GM23338 (cell line): ENCODE data around the gene PIM3.

Experiments
- CREB1 ChIP-seq: fragments of 250-450 bp; sonication (Bioruptor Pico); IDR thresholded peaks from 2 replicates; pipeline ENCODE4 v1.5.0; 2020; ENCODE audit warnings: low read depth, mild to moderate bottlenecking, moderate library complexity
- EZH2 ChIP-seq: fragments of 200-600 bp; sonication (generic); IDR thresholded peaks from one replicate; pipeline ENCODE4 v1.8.0; 2017; ENCODE audit warnings: antibody characterized with exemption, mild to moderate bottlenecking, low read depth; ENCODE audit not compliant: unreplicated experiment
- EZH2phosphoT487 ChIP-seq: fragments of 200-600 bp; sonication (generic); IDR thresholded peaks from one replicate; pipeline ENCODE4 v1.8.1; 2018; ENCODE audit warnings: antibody characterized with exemption; ENCODE audit not compliant: unreplicated experiment
- JUNB ChIP-seq: IDR thresholded peaks from one replicate; pipeline ENCODE4 v1.6.1; 2016; ENCODE audit warnings: antibody characterized with exemption; ENCODE audit not compliant: unreplicated experiment
- NANOG ChIP-seq: IDR thresholded peaks from 2 replicates; pipeline ENCODE4 v1.6.1; 2016; ENCODE audit warnings: antibody characterized with exemption, borderline replicate concordance
- POLR2AphosphoS5 ChIP-seq: IDR thresholded peaks from 2 replicates; pipeline ENCODE4 v1.6.1; 2016; ENCODE audit warnings: antibody characterized with exemption, low read depth
- ZNF114 ChIP-seq: fragments of 250-450 bp; sonication (Bioruptor Pico); IDR thresholded peaks from 2 replicates; pipeline ENCODE4 v1.5.0; 2020; ENCODE audit warnings: mild to moderate bottlenecking, moderate library complexity
- ZNF331 ChIP-seq: fragments of 250-450 bp; sonication (Bioruptor Pico); IDR thresholded peaks from 2 replicates; pipeline ENCODE4 v1.5.0; 2020; ENCODE audit warnings: low read depth, mild to moderate bottlenecking, moderate library complexity
- TF ChIP-seq, protein P1 (sequence below), 2 experiments: fragments of 200-600 bp in 1 of 2; sonication (generic) in 1 of 2; conservative IDR thresholded peaks; 2 replicates each; pipeline versions ENCODE4 v1.5.1 to v1.6.1; 2016 to 2017; ENCODE audit warnings: antibody characterized with exemption in 2 of 2, low read depth in 2 of 2, mild to moderate bottlenecking in 2 of 2, moderate library complexity in 1 of 2
- TF ChIP-seq, protein P2 (sequence below): IDR thresholded peaks from one replicate; pipeline ENCODE4 v1.6.1; 2018; ENCODE audit warnings: antibody characterized with exemption; ENCODE audit not compliant: unreplicated experiment
- TF ChIP-seq, protein P3 (sequence below): IDR thresholded peaks from 2 replicates; pipeline ENCODE4 v1.6.1; 2016; ENCODE audit warnings: antibody characterized with exemption
- TF ChIP-seq, protein P4 (sequence below): fragments of 250-450 bp; sonication (Bioruptor Pico); IDR thresholded peaks from 2 replicates; pipeline ENCODE4 v1.5.0; 2020; ENCODE audit warnings: mild to moderate bottlenecking, moderate library complexity

DNA sequence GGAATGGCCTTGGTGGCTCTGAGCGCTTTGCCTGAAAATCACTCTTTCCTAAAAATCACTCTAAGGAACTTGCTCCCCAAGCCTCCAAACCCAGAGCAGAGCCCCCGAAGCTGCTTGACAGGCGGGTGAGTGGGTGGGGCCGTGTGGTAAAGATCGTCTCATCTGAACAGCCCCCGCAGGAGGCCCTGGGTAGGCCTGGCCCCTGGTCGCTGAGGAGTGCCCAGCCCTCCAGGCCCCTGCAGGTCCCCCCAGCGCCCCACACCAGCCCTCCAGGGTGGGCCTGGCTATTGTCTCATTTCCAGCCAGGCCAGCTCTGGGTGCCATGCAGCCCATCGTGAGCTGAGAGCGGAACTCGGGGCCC lies 17.2 kb upstream of the PIM3 start:
- TF ChIP-seq EZH2 (no peak), POLR2AphosphoS5 (no peak), EZH2phosphoT487 (no peak), CREB1 (CRISPR knock-in tag) (no peak), ZNF331 (no peak), ZNF114 (CRISPR knock-in tag) (no peak), JUNB (no peak), NANOG (no peak)
- TF ChIP-seq, protein P1, sequence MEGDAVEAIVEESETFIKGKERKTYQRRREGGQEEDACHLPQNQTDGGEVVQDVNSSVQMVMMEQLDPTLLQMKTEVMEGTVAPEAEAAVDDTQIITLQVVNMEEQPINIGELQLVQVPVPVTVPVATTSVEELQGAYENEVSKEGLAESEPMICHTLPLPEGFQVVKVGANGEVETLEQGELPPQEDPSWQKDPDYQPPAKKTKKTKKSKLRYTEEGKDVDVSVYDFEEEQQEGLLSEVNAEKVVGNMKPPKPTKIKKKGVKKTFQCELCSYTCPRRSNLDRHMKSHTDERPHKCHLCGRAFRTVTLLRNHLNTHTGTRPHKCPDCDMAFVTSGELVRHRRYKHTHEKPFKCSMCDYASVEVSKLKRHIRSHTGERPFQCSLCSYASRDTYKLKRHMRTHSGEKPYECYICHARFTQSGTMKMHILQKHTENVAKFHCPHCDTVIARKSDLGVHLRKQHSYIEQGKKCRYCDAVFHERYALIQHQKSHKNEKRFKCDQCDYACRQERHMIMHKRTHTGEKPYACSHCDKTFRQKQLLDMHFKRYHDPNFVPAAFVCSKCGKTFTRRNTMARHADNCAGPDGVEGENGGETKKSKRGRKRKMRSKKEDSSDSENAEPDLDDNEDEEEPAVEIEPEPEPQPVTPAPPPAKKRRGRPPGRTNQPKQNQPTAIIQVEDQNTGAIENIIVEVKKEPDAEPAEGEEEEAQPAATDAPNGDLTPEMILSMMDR (conservative IDR thresholded peaks at IDR 0.05; ENCODE audit: low read depth in 2 of 2), result no peak
- TF ChIP-seq, protein P2, sequence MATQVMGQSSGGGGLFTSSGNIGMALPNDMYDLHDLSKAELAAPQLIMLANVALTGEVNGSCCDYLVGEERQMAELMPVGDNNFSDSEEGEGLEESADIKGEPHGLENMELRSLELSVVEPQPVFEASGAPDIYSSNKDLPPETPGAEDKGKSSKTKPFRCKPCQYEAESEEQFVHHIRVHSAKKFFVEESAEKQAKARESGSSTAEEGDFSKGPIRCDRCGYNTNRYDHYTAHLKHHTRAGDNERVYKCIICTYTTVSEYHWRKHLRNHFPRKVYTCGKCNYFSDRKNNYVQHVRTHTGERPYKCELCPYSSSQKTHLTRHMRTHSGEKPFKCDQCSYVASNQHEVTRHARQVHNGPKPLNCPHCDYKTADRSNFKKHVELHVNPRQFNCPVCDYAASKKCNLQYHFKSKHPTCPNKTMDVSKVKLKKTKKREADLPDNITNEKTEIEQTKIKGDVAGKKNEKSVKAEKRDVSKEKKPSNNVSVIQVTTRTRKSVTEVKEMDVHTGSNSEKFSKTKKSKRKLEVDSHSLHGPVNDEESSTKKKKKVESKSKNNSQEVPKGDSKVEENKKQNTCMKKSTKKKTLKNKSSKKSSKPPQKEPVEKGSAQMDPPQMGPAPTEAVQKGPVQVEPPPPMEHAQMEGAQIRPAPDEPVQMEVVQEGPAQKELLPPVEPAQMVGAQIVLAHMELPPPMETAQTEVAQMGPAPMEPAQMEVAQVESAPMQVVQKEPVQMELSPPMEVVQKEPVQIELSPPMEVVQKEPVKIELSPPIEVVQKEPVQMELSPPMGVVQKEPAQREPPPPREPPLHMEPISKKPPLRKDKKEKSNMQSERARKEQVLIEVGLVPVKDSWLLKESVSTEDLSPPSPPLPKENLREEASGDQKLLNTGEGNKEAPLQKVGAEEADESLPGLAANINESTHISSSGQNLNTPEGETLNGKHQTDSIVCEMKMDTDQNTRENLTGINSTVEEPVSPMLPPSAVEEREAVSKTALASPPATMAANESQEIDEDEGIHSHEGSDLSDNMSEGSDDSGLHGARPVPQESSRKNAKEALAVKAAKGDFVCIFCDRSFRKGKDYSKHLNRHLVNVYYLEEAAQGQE, result no peak
- TF ChIP-seq, protein P3, sequence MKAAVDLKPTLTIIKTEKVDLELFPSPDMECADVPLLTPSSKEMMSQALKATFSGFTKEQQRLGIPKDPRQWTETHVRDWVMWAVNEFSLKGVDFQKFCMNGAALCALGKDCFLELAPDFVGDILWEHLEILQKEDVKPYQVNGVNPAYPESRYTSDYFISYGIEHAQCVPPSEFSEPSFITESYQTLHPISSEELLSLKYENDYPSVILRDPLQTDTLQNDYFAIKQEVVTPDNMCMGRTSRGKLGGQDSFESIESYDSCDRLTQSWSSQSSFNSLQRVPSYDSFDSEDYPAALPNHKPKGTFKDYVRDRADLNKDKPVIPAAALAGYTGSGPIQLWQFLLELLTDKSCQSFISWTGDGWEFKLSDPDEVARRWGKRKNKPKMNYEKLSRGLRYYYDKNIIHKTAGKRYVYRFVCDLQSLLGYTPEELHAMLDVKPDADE, result no peak
- TF ChIP-seq, protein P4, sequence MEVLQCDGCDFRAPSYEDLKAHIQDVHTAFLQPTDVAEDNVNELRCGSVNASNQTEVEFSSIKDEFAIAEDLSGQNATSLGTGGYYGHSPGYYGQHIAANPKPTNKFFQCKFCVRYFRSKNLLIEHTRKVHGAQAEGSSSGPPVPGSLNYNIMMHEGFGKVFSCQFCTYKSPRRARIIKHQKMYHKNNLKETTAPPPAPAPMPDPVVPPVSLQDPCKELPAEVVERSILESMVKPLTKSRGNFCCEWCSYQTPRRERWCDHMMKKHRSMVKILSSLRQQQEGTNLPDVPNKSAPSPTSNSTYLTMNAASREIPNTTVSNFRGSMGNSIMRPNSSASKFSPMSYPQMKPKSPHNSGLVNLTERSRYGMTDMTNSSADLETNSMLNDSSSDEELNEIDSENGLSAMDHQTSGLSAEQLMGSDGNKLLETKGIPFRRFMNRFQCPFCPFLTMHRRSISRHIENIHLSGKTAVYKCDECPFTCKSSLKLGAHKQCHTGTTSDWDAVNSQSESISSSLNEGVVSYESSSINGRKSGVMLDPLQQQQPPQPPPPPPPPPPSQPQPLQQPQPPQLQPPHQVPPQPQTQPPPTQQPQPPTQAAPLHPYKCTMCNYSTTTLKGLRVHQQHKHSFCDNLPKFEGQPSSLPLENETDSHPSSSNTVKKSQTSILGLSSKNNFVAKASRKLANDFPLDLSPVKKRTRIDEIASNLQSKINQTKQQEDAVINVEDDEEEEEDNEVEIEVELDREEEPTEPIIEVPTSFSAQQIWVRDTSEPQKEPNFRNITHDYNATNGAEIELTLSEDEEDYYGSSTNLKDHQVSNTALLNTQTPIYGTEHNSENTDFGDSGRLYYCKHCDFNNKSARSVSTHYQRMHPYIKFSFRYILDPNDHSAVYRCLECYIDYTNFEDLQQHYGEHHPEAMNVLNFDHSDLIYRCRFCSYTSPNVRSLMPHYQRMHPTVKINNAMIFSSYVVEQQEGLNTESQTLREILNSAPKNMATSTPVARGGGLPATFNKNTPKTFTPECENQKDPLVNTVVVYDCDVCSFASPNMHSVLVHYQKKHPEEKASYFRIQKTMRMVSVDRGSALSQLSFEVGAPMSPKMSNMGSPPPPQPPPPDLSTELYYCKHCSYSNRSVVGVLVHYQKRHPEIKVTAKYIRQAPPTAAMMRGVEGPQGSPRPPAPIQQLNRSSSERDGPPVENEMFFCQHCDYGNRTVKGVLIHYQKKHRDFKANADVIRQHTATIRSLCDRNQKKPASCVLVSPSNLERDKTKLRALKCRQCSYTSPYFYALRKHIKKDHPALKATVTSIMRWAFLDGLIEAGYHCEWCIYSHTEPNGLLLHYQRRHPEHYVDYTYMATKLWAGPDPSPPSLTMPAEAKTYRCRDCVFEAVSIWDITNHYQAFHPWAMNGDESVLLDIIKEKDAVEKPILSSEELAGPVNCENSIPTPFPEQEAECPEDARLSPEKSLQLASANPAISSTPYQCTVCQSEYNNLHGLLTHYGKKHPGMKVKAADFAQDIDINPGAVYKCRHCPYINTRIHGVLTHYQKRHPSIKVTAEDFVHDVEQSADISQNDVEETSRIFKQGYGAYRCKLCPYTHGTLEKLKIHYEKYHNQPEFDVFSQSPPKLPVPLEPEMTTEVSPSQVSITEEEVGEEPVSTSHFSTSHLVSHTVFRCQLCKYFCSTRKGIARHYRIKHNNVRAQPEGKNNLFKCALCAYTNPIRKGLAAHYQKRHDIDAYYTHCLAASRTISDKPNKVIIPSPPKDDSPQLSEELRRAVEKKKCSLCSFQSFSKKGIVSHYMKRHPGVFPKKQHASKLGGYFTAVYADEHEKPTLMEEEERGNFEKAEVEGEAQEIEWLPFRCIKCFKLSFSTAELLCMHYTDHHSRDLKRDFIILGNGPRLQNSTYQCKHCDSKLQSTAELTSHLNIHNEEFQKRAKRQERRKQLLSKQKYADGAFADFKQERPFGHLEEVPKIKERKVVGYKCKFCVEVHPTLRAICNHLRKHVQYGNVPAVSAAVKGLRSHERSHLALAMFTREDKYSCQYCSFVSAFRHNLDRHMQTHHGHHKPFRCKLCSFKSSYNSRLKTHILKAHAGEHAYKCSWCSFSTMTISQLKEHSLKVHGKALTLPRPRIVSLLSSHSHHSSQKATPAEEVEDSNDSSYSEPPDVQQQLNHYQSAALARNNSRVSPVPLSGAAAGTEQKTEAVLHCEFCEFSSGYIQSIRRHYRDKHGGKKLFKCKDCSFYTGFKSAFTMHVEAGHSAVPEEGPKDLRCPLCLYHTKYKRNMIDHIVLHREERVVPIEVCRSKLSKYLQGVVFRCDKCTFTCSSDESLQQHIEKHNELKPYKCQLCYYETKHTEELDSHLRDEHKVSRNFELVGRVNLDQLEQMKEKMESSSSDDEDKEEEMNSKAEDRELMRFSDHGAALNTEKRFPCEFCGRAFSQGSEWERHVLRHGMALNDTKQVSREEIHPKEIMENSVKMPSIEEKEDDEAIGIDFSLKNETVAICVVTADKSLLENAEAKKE (CRISPR knock-in tag), result no peak
